Measurements from ENCODE around the gene SLC38A4.

The SLC38A4 gene

DNA sequence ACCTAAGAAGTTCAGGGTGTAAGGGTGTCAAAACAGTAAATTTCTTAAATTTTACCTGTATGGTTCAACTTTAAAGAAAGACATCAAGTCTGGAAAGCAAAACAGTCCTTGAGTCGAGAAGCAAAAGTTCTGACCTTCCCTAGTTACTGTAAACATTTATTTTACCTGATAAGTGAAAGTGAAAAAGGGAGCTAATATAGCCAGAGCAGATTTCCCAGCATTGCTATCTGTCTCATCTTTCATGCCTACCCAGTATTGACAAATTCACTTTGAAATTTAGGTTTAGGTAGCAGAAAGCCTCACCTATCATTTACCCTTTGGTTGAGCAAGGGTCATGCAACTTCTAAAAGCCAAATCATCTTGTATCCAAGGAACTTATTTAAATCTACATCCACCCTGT, 24.5 kb downstream of the SLC38A4 start:
- no peaks in the 10 kb centered on the region for H3K9me3 ChIP-seq
- H3K4me1 ChIP-seq, result no peaks in the 10 kb centered on the region
- no peaks in the 10 kb centered on the region for H3K36me3 ChIP-seq (replicated peaks)
- H3K27me3 ChIP-seq (ENCODE audit: low read depth), result no peaks in the 10 kb centered on the region
- in situ Hi-C loops (cut with MboI; ENCODE audit: low sequenced_read_pairs), result no loop called here
- no peak overlapping the region for H3K4me3 ChIP-seq
- no peak for DNase-seq (ENCODE audit: low spot score in 2 of 2)

DNA sequence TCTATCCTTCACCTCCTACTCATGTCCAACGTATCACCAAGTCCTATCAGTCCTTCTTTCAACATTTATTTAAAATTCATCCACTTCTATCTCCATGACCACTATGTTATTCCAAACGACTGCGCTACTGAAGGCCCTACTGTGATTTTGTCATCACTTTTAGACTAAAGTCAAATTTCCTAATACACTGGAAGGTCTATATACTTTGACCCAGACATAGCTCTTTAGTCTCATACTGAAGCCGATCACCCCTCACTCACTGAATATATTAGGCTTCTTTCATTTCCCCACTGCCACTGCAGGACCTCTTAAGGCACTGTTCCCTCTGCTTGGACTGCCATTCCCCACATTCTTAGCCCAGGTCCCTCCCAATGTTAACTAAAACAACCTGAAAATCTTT, 25.6 kb downstream of the SLC38A4 start:
- in situ Hi-C loops (cut with MboI; ENCODE audit: low sequenced_read_pairs), result no loop called here
- Histone ChIP-seq H3K36me3 (replicated peaks) (no peaks in the 10 kb centered on the region), H3K4me1 (no peaks in the 10 kb centered on the region), H3K27me3 (ENCODE audit: low read depth) (no peaks in the 10 kb centered on the region), H3K4me3 (no peak overlapping the region), H3K9me3 (no peaks in the 10 kb centered on the region)
- no peak for DNase-seq (ENCODE audit: low spot score in 2 of 2)

DNA sequence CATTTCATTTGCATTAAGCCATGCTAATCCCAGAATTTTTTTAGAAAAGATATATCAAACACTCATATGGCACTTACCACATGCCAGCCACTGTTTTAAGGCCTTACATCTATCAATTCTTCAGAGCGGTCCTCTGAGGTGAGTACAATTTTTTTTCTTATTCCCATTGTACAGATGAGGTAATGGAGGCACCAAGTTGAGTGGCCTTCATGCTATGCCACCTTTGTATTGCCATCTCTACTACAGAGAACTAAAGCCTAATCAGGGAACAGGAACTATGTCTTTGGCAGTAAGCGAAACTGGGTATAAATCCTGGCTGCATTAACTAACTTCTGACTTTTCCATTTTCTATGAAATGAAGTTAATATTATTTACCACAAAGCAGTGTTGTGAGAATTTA, 27.1 kb downstream of the SLC38A4 start:
- no peaks in the 10 kb centered on the region for H3K36me3 ChIP-seq (replicated peaks)
- in situ Hi-C loops (cut with MboI; ENCODE audit: low sequenced_read_pairs), result no loop called here
- no peak overlapping the region for H3K4me3 ChIP-seq
- DNase-seq (ENCODE audit: low spot score in 2 of 2), result no peak
- H3K27me3 ChIP-seq (ENCODE audit: low read depth), result no peaks in the 10 kb centered on the region
- no peaks in the 10 kb centered on the region for H3K9me3 ChIP-seq
- no peaks in the 10 kb centered on the region for H3K4me1 ChIP-seq

DNA sequence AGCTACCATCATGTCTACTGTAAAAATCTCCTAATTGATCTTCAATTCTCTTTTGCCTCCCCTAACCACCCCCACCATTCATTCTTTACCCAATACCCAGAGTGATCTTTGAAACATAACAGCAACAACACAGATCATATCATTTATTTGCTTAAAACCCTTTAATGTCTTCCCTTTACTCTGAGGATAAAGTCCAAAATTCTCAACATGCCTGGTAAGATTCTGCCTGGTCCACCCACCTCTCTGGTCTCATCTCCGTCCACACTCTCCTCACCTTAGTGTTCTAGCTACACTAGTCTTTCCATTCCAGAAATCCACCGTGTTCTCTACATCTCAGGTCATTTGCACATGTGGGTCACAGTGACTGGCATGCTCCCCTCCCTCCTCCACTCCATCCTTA, 27.7 kb downstream of the SLC38A4 start:
- in situ Hi-C loops (cut with MboI; ENCODE audit: low sequenced_read_pairs), result no loop called here
- no peak for DNase-seq (ENCODE audit: low spot score in 2 of 2)

DNA sequence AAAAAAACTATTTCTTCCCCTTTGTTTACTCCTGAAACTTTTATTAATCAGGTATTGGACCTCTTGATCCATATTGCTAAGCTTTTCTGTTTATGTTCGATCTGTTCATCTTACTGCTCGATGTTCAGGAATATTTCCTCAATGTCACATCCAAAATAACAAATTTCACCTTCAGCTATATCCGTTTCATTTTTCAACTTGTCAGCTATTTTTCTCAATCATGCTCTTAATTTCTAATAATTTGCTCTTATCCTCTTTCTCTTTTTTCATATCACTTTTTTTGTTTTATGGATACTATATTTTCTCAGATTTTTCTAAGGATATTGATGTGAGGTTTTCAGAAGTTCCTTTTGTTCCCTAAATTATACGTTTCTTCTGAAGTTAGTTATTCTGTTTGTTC, 29.8 kb downstream of the SLC38A4 start:
- in situ Hi-C loops (cut with MboI; ENCODE audit: low sequenced_read_pairs), result no loop called here
- H3K9me3 ChIP-seq, result no peaks in the 10 kb centered on the region
- 0 out of 2 replicates have a peak, but pooled peaks cover 2% of the 10 kb centered on the region for H3K27me3 ChIP-seq (ENCODE audit: low read depth)
- no peak for DNase-seq (ENCODE audit: low spot score in 2 of 2)
- no peaks in the 10 kb centered on the region for H3K36me3 ChIP-seq (replicated peaks)
- no peak overlapping the region for H3K4me3 ChIP-seq
- no peaks in the 10 kb centered on the region for H3K4me1 ChIP-seq

More for the DNA sequence above, 27.7 kb downstream of the SLC38A4 start:
- Histone ChIP-seq H3K36me3 (replicated peaks) (no peaks in the 10 kb centered on the region), H3K9me3 (no peaks in the 10 kb centered on the region), H3K27me3 (ENCODE audit: low read depth) (no peaks in the 10 kb centered on the region), H3K4me3 (no peak overlapping the region), H3K4me1 (no peaks in the 10 kb centered on the region)

DNA sequence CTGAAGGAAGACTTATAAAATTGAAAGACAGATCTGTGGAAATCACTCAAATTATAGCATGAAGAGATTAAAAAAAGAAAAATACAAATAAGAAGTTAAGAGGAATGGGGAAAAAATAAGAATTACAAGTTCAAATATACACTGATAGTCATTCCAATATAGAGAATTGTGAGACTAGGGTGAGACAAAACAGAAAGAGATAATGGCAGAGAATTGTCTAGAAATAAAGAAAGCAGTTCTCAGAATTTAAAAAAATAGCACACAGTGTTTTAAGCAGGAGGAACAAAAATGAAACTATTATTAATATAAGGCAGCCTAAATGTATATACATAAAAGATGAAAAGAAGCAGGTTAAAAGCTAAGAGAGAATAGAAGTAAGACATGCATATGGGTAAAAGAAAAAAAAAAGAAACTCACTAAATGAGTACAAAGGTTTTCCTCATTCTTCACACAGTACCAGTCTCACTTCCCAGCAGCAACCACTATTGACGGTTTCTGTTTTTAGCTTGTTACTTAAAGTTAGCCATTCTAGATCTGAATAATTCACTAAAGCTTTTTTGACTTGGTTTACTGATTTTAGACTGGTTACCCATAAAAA, 31.1 kb downstream of the SLC38A4 start:
- H3K9me3 ChIP-seq, result no peaks in the 10 kb centered on the region
- H3K36me3 ChIP-seq (replicated peaks), result no peaks in the 10 kb centered on the region
- no peak overlapping the region for H3K4me3 ChIP-seq
- 0 out of 2 replicates have a peak, but pooled peaks cover 2% of the 10 kb centered on the region for H3K27me3 ChIP-seq (ENCODE audit: low read depth)
- DNase-seq (ENCODE audit: low spot score in 2 of 2), result no peak
- H3K4me1 ChIP-seq, result no peaks in the 10 kb centered on the region
- in situ Hi-C loops (cut with MboI; ENCODE audit: low sequenced_read_pairs), result no loop called here

DNA sequence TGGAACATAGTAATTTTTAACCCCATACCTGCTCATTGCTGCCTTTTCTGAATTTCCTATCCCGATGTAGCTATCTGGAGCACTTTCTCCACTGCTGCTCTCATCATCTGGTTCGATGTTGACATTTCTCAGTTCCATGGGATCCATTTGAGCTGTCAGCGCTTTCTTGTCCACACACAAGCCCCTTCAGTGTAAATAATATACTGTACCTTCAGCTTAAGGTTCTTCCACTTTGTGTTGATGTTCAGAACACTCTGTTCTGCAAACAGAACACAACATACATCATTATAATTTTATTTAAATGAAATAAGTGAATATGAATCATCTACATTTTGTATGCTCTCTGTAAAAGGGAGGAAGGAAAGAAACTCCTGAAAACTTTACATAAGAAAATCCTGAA, 32.9 kb downstream of the SLC38A4 start:
- in situ Hi-C loops (cut with MboI; ENCODE audit: low sequenced_read_pairs), result no loop called here
- Histone ChIP-seq H3K36me3 (replicated peaks) (no peaks in the 10 kb centered on the region), H3K27me3 (ENCODE audit: low read depth) (0 out of 2 replicates have a peak, but pooled peaks cover 2% of the 10 kb centered on the region), H3K9me3 (no peaks in the 10 kb centered on the region), H3K4me3 (no peak overlapping the region), H3K4me1 (no peaks in the 10 kb centered on the region)
- DNase-seq (ENCODE audit: low spot score in 2 of 2), result no peak

DNA sequence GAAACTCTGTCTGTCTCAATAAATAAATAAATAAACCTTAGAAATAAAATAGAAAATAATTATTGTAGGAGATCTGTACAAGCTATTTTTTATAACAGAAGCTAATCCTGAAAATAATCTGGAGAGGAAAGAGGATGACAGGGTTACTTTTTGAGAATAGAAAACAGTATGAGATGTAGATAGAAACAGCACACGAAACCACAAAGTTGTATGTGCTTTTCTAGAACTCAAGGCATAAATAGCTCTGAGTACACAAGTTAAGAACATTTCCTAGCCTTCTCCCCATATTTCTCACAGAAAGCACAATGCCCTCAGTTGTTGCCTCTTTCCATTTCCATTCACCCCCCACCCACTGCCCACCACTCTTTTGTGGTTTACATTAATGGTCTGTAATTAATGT, 35.7 kb downstream of the SLC38A4 start:
- Histone ChIP-seq H3K27me3 (ENCODE audit: low read depth) (0 out of 2 replicates have a peak, but pooled peaks cover 2% of the 10 kb centered on the region), H3K4me1 (no peaks in the 10 kb centered on the region), H3K36me3 (replicated peaks) (no peaks in the 10 kb centered on the region), H3K9me3 (no peaks in the 10 kb centered on the region), H3K4me3 (no peak overlapping the region)
- no peak for DNase-seq (ENCODE audit: low spot score in 2 of 2)
- in situ Hi-C loops (cut with MboI; ENCODE audit: low sequenced_read_pairs), result no loop called here

DNA sequence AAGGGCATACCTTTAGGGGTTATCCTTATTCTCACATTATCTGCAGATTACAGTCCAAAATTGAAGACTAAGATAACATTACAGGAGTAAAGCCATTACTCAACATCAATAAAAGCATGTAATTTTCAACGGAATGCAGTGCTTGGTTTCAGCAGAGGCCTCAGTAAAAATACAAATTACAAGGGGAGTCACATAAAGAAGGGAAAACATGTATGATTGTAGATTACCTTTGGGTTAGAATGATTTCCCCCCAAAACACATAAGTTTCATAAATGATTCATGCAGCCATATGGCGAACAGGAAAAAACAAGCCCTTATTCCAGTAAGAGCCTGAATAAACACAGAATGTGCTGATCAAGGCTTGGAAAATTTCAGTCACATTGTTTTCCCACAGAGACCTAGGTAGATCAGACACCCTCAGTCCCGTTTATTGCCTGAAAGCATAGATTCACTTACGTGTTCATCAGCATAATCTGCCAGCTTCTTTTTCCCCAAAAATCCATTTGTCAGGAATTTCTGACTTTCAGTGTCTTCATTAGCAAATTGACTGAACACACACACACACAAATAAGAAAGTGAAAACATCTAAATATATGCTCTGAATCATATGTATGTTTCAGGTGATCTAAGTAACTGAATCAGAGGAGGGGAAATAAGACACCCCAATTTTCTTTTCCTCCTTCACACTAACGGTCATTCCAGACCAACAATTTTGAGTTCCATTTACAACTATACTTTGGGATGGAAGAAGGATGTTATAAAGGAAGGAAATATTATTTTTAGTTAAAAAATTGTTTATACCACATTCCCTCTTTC, 37.5 kb downstream of the SLC38A4 start:
- Histone ChIP-seq H3K4me1 (no peaks in the 10 kb centered on the region), H3K4me3 (no peak overlapping the region), H3K27me3 (ENCODE audit: low read depth) (0 out of 2 replicates have a peak, but pooled peaks cover 2% of the 10 kb centered on the region), H3K36me3 (replicated peaks) (no peaks in the 10 kb centered on the region), H3K9me3 (no peaks in the 10 kb centered on the region)
- in situ Hi-C loops (cut with MboI; ENCODE audit: low sequenced_read_pairs), result no loop called here
- DNase-seq (ENCODE audit: low spot score in 2 of 2), result no peak

DNA sequence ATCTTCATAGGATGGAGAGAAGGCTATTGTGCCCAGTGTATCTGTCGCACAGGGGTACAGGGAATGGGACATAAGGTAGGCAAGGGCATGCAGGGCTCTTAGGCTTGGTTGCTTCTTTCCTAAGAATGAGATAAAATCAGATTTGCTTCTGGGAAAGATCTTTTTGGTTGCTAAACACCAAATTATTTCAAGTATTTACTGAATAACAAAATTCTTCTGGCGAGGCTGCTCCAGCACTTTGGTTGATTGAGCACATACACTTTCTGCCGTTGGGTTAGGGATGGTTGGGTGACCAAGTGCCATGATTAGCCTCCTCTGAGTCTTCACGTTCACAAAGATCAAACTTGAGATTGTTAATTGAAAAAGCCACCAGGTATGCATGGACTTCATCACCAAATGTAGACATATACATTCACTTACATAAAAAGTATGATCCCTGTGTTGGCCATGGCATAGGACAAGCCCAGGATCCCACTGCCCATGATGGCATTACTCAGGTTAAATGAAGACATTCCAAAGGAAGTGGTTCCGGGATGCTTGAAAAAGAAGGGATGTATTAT, 38.2 kb downstream of the SLC38A4 start:
- Histone ChIP-seq H3K4me1 (no peaks in the 10 kb centered on the region), H3K9me3 (no peaks in the 10 kb centered on the region), H3K4me3 (no peak overlapping the region), H3K36me3 (replicated peaks) (no peaks in the 10 kb centered on the region), H3K27me3 (ENCODE audit: low read depth) (0 out of 2 replicates have a peak, but pooled peaks cover 1% of the 10 kb centered on the region)
- DNase-seq (ENCODE audit: low spot score in 2 of 2), result no peak
- in situ Hi-C loops (cut with MboI; ENCODE audit: low sequenced_read_pairs), result no loop called here

DNA sequence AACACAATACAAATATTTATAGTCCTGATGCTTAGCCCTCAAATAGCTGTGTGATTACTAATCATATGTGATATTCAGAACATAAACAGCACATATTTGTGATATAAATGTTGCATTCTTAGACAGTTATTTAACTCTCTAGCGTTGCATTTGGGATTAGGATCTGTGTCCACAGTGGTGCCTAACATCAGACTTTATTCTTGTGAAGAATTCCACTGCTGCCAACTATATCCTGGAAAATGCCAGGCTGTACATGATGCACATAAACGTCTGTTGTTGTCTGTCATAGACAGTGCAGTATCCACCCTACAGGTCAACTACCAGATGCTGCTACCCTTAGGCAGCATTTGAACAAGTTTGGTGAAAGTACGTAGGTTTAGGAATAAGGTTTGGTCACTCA, 39.0 kb downstream of the SLC38A4 start:
- Histone ChIP-seq H3K4me1 (no peaks in the 10 kb centered on the region), H3K9me3 (no peaks in the 10 kb centered on the region), H3K27me3 (ENCODE audit: low read depth) (no peaks in the 10 kb centered on the region), H3K4me3 (no peak overlapping the region), H3K36me3 (replicated peaks) (no peaks in the 10 kb centered on the region)
- DNase-seq (ENCODE audit: low spot score in 2 of 2), result no peak
- in situ Hi-C loops (cut with MboI; ENCODE audit: low sequenced_read_pairs), result no loop called here

DNA sequence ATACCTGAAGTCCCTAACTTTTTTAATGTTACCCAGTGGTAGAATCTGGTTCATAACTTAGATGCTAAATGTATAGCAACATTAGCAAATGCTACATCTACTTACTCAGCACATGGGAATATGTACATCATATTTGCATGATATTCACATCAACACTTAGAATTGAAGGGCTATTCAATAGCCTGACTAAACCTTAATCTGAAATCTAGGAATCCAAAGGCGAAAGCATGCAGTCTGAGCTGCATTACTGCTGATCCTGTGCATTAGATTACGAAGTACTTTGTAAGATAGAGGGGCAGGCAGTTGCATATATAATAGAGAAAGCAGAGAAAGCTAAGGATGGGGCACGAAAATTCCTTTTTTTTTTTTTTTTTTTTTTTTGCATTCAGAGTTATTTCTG, 40.4 kb downstream of the SLC38A4 start:
- in situ Hi-C loops (cut with MboI; ENCODE audit: low sequenced_read_pairs), result no loop called here
- no peaks in the 10 kb centered on the region for H3K36me3 ChIP-seq (replicated peaks)

DNA sequence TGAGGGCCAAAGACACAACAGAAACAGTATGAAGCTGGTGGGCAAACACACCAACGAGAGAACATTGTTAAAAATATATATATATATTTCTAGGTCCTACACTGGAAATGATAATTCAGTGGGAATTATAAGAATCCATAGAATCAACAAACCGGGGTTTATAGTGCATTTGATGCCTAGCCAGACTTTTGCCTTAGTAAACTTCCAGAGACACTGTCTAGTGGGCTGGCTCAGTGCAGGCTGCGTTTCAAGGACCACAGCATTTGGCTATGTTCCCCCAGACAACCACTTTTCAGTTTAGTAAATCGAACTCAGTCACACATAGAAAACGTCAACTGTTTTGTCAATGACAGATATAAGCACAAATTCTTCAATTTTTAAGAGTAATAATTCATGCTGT, 41.9 kb downstream of the SLC38A4 start:
- no peaks in the 10 kb centered on the region; the same call in 1 of the 2 replicates for H3K27me3 ChIP-seq (ENCODE audit: low read depth)
- H3K9me3 ChIP-seq, result no peaks in the 10 kb centered on the region
- no peak for DNase-seq (ENCODE audit: low spot score in 2 of 2)

More for the DNA sequence above, 40.4 kb downstream of the SLC38A4 start:
- Histone ChIP-seq H3K4me3 (no peak overlapping the region), H3K27me3 (ENCODE audit: low read depth) (no peaks in the 10 kb centered on the region; the same call in 1 of the 2 replicates), H3K9me3 (no peaks in the 10 kb centered on the region), H3K4me1 (no peaks in the 10 kb centered on the region)
- no peak for DNase-seq (ENCODE audit: low spot score in 2 of 2)

DNA sequence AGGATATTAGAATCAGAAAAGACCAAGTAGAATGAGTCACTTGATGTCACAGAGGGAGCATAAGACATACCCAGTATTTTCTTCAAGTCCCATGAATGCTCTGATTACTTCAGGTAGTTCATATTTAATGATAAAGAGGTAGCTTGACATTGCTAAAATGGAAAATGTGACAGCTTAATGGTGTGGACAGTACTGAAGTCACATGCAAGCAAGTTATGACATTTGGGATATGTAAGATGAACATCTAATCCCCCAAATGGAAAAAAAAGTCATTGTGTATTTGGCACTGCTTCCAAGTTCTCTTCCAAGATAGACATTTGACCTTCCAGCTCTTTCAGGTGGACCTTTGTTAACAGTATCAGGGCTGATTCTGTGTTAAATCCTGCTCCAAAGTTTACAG, 45.9 kb downstream of the SLC38A4 start:
- in situ Hi-C loops (cut with MboI; ENCODE audit: low sequenced_read_pairs), result no loop called here
- no peak overlapping the region for H3K4me3 ChIP-seq
- no peaks in the 10 kb centered on the region for H3K4me1 ChIP-seq
- no peaks in the 10 kb centered on the region for H3K36me3 ChIP-seq (replicated peaks)
- DNase-seq (ENCODE audit: low spot score in 2 of 2), result no peak
- no peaks in the 10 kb centered on the region for H3K9me3 ChIP-seq
- H3K27me3 ChIP-seq (ENCODE audit: low read depth), result no peaks in the 10 kb centered on the region; the same call in 1 of the 2 replicates

More for the DNA sequence above, 41.9 kb downstream of the SLC38A4 start:
- Histone ChIP-seq H3K4me1 (no peaks in the 10 kb centered on the region), H3K36me3 (replicated peaks) (no peaks in the 10 kb centered on the region), H3K4me3 (no peak overlapping the region)
- in situ Hi-C loops (cut with MboI; ENCODE audit: low sequenced_read_pairs), result no loop called here
